Stimulated activated CD4-positive, alpha-beta T cell treated with anti-CD3 and anti-CD28 coated beads, Interleukin-4, amount 100 ng/mL, for 48 hours (primary cell): ENCODE results near the gene DAD1.
A peak's percentile ranks its signal among the peaks of the same experiment; 100 is the strongest.
"Not testable (repeated sequence)": the region's sequence is repeated elsewhere in the genome, so short reads cannot be mapped to it uniquely, and the experiment has no call there.

Experiments
- DNase-seq, 2 donors: peaks; one replicate each; pipeline ENCODE4 v3.0.0-alpha.2; 2020; ENCODE audit warnings: low read depth in 2 of 2

DAD1 gene

GRCh38 chr14:22569106-22569736 lies 19.8 kb downstream of the DAD1 start:
- DNase-seq: no peak

- no peak for DNase-seq
Observed at GRCh38 chr14:22567437-22567836, 21.6 kb downstream of the DAD1 start.

- DNase-seq: no peak
Observed at GRCh38 chr14:22566845-22567244, 22.2 kb downstream of the DAD1 start.

GRCh38 chr14:22566266-22566665 lies 22.8 kb downstream of the DAD1 start:
- not testable (repeated sequence) for DNase-seq

GRCh38 chr14:22565391-22565945 lies 23.6 kb downstream of the DAD1 start:
- no peak for DNase-seq

- DNase-seq: no peak
Observed at GRCh38 chr14:22564463-22564862, 24.6 kb downstream of the DAD1 start.

- no peak for DNase-seq
Observed at GRCh38 chr14:22563987-22564386, 25.0 kb downstream of the DAD1 start.

GRCh38 chr14:22561661-22562579 lies 27.1 kb downstream of the DAD1 start:
- peak in 1 of 2 donors; percentile 64 for DNase-seq

- DNase-seq: no peak
Observed at GRCh38 chr14:22561366-22561660, 27.7 kb downstream of the DAD1 start.

GRCh38 chr14:22560662-22561365 lies 28.2 kb downstream of the DAD1 start:
- DNase-seq: peak in 1 of 2 donors; percentile 44

- no peak for DNase-seq
Observed at GRCh38 chr14:22559041-22559440, 30.0 kb downstream of the DAD1 start.

GRCh38 chr14:22558221-22558913 lies 30.7 kb downstream of the DAD1 start:
- DNase-seq: peak; percentile 70

GRCh38 chr14:22557846-22558220 lies 31.2 kb downstream of the DAD1 start:
- no peak for DNase-seq

GRCh38 chr14:22556990-22557623 lies 31.9 kb downstream of the DAD1 start:
- DNase-seq: peak; percentile 91 to 97

- DNase-seq: peak; percentile 93 to 95
Observed at GRCh38 chr14:22556021-22556989, 32.7 kb downstream of the DAD1 start.

GRCh38 chr14:22555384-22556011 lies 33.5 kb downstream of the DAD1 start:
- DNase-seq: peak in 1 of 2 donors; percentile 71

GRCh38 chr14:22554498-22555383 lies 34.3 kb downstream of the DAD1 start:
- DNase-seq: no peak

GRCh38 chr14:22553861-22554497 lies 35.0 kb downstream of the DAD1 start:
- DNase-seq: not testable (repeated sequence)
